Activated T-cell treated with anti-CD3 and anti-CD28 coated beads for 4 hours (primary cell): ENCODE data around the gene PTK6.
A peak's percentile ranks its signal among the peaks of the same experiment; 100 is the strongest.

ENCODE experiments used
- DNase-seq: peaks from one replicate; pipeline ENCODE4 v3.0.0-alpha.2; 2020

PTK6 gene

GRCh38 chr20:63502671-63503172, 34.5 kb downstream of the PTK6 start:
- DNase-seq, result no peak

- no peak for DNase-seq
Observed at GRCh38 chr20:63501818-63502670, 35.1 kb downstream of the PTK6 start.

DNA sequence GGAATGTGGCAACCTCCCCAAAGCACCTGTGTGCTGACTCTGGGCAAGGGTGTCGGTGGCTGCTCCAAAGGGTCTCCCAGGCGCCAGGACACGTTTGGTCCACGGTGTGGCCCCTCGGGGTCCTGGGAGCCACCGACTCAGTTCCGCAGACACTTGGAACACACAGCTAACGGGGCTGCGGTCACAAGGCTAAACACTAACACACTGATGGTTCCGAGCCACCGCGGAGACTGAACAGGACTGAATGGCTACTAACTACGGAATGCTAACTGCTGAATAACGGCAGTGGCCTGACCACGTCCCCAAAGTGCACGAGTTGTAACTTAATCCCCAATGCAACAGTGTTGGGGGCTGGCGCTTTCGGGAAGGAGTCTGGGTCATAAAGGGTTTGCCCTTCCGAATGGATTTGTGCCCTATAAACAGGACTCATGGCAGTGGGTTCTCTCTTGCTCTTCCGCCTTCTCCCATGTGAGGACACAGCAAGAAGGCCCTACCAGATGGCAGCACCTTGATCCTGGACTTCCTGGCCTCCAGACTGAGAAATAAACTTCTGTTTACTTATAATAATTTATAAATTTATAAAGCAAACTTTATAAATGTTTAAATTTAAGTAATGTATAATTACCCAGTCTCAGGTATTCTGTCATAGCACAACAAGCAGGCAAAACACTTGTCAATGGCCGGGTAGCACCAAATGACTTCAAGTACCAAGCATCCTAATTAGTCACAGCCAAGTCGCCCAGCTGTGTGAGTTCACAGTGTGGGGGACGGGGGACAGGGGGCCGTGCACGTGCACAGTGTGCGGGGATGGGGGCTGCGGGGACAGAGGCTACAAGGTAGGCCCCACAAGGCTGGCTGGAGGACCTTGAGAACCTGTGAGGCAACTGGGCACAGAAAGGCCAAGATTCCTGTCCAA, 36.0 kb downstream of the PTK6 start:
- DNase-seq, result no peak

GRCh38 chr20:63500151-63500901, 36.9 kb downstream of the PTK6 start:
- no peak for DNase-seq

DNA sequence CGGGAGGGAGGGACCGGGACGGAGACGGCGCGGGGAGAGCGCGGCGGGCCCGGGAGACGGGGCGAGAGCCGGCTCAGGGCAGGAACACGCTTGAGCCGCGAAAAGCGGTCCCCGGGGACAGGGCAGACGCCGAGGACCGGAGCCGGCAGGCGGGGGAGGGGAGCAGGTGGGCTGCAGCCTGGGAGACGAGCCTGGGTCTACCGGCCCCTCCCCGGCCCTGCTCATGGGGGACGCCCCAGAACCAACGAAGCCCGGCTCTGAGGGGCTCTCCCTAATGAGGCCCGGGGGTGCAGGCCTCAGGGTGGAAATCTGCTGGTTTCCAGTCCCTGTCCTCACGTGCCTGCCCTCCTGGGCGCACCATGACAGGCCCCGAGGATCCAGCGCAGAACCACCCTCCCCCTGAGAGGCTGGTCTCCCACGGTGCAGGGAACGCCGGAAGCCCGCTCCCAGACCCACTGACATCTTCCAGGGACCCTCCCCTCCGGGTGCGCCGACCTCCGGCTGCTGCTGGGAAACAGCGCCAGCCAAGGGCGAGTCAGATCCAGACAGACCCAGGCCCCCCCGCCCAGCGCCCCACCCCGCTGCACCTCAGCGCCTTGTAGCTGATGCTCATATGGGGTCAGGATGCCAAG, 37.7 kb downstream of the PTK6 start:
- DNase-seq, result no peak

DNA sequence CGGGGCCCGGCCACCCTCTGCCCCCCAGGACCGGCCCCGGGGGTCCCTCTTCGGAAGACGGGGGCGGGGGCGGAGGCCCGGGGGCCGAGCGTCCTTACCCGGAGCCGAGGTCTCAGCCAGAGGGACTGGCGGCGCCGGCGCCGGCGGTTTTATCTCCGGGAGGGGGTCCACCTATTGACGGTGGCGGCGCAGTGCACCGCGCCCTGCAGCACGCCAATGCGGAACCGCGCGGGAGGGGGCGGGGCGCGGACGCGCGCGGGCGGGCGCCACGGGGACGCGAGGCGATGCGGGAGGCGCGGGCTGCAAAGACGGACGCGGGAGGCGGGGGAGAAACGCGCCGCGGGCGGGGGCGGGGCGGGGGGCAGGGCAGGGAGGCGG, 38.2 kb downstream of the PTK6 start, which contains the start of gene EEF1A2:
Gene EEF1A2 (minus strand): TSS at position 124 of the 378 bp plus-strand sequence. CDS start 1,320 bp downstream, outside the sequence.
- DNase-seq, result peak; percentile 19

DNA sequence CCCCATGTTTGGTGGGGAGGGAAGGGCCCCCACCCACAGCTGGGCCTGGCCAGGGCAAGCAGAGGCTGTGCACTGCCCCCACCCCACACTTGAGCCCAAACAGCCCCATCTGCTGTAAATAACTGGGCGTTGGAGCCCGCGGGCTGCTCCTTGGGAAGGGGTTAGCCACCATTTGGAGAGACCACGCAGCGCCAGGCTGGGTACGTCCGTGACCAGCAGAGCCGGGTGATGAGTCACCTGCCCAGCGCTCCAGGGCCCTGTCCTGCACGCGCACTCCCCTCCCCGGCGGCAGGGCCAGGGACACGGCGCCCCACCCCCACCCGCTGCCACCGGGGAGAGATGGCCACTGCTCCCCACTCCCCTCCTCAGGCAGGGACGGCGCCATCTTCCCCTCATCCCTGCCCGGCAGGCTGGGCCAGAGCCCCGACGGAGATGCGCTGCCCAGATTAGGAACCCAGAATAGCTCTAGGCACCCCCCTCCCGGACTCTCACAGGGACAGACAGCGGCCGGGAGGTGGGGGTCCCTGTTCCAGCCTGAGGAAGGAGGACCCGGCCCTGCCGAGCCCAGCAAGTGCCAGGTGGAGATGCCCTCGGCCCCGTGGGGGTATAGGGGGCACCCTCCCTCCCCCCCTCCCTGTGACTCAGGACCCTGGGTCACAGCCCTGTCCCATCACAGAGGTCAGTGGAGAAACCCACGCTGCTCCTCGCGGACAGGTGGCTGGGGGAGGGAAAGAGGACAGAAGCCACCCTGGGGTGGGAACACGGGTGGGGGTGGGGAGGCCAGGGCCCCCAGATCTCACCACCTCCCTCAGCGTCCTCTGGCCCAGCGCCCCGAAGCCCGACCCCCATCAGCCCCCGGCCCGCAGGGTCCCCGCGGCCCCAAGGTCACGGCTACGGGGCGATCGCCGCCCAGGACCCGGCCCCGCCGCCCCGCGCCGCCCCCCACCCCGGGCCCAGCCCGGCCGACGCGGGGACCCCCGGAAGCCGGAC, 38.9 kb downstream of the PTK6 start:
- no peak for DNase-seq

DNA sequence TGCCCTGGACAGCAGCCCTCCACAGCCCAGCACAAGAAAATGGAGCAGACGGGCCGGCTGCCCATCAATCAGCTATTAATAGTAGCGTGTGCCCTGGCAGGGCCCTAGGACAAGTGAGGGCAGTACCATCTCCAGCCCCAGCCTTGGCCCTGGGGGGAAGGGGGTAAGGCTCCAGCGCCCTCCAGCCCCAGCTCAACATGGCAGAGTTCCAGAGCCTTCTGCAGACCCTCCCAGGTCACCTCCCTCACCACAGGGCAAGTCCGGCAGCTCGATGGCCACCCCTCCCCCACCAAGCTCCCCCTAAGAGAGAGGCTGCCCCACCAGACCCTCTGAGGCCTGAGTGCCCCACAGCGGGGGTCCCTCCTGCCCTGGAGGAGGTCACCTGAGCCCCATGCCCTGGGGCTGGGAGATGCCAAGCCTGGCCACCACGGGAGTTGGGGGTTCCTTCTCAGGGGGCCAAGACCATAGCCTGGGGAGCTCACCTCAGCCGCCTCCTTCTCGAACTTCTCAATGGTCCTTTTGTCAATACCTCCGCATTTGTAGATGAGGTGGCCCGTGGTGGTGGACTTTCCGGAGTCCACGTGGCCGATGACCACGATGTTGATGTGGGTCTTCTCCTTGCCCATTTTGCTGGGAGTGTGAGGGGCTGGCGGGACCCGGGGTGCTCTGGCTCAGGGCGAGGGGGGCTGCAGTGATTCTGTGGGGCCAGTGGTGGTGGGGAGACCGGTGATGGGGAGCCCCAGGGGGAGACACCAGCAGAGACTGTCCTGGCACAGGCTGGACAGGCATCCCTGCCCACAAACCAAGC, 39.8 kb downstream of the PTK6 start:
- DNase-seq, result no peak

GRCh38 chr20:63496596-63497120, 40.5 kb downstream of the PTK6 start:
- no peak for DNase-seq

DNA sequence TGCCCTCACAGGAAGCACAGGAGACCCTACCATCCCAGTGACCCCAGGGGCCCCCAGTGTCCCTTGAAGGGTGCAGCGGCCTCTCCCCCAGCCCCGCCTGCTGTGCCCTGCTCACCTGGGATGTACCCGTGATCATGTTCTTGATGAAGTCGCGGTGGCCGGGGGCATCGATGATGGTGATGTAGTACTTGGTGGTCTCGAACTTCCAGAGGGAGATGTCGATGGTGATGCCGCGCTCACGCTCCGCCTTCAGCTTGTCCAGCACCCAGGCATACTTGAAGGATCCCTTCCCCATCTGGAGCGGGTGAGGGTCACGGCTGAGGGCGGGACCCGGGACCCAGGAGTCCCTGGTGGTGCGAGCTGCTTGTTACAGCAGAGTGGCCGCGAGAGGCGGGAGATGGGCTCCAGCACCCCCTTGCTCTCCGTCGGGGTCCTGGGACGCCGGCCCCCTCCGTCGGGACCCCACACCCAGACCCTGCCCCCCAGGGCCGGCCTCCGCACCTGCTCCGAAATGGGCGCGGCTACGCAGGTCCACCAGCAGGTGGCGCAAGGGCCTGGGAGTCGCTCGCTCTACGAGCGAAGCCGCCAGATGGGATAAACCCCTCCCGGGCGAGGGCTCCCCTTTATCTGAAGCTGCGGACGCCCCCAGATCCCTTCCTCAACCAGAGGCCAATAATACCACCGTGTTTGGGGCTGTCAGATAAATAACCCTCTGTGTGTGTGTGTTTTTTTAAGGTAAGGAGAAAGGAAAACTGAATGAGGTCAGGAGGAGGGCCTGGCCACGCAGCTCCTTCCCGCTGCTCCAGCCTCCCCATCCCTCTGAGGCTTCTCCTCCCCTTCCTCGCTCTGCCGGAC, 41.2 kb downstream of the PTK6 start:
- DNase-seq, result peak; percentile 71

DNA sequence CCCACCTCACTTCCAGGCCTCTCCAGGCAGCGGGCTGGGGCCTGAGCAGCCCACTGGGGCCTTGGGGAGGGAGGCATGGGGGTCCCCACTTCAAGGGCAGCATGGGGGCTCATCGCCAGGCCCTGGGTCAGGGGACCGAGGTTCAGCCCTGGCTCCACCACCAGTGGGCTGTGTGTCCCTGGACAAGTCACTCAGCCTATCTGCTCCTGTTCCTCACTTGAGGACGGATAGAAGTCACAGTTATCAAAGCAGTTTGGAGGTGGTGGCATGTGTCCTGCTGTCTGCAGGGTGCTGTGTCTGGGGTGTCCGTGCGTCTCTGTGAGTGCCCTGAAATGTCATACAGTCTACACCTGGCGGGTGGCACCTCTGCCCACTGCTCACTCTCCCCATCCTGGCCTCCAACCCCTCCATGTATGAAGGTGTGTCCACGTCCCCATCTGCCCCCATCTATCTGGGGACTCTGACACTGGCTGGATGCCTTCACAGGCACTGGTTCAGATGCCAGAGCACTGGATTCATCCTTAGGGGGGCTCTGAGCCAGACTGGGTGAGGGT, 41.9 kb downstream of the PTK6 start:
- DNase-seq, result no peak

DNA sequence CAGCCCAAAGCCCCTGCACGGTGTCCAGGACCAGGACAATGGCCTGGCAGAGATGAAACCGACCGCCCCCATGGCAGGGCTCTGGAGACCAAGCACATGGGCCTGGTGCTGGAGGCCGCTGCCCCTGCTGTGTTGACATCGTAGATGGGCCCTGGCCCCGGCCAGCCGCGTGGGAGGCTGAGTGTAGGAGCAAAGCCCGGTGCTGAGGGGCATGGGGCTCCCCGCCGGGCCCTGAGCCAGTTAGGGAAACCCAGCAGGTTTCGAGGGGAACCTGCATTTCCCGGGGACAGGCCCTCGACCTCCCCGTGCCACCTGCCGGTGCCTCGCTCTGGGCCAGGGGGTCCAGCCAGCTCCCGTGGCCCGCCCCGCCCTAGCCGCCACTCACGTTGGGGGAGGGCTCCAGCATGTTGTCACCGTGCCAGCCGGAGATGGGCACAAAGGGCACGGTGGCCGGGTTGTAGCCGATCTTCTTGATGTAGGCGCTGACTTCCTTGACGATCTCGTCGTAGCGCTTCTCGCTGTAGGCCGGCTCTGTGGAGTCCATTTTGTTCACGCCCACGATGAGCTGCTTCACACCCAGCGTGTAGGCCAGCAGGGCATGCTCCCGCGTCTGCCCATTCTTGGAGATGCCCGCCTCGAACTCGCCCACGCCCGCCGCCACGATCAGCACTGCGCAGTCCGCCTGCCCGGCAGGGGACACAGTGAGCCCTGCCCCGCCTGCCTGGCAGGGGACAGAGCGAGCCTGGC, 42.6 kb downstream of the PTK6 start:
- DNase-seq, result no peak

- no peak for DNase-seq
Observed at GRCh38 chr20:63494084-63494419, 43.1 kb downstream of the PTK6 start.

DNA sequence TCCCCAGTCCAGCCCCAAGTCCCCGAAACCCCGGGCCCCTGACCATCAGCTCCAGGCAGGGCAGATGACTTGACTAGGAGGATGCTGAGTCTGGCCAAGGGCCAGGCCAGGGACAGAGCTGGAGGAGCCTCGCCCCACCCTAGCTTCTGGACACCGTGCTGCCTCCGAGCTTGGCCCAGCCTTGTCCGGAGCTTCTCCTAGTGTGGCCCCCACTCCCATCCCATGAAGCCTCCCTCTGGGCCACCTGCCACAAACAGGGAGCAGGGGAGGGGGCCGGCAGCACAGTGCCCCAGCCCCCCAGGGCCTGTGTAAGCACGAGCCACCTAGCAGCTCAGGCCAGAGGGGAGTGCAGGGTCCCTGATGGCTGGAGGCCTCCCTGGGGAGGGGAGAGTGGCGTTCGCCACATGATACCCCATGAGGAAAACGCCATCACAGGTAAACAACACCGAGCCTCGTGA, 43.6 kb downstream of the PTK6 start:
- DNase-seq, result no peak

DNA sequence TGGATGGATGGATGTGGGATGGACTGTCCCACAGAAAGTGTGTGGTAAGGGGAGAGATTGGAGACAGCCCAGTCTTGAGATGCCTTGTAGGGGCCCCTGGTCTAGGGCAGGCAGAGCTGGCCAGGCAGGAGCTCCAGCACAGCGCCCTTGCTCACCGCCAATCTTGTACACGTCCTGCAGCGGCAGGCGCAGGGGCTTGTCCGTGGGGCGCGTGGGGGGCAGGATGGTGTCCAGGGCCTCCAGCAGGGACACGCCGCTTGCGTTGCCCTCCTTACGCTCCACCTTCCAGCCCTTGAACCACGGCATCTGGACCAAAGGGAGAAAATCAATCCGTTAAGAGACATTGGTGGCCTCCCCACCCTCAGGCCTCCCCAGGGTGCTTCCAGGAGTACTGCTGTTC, 44.2 kb downstream of the PTK6 start:
- no peak for DNase-seq

GRCh38 chr20:63492518-63492917, 44.7 kb downstream of the PTK6 start:
- no peak for DNase-seq

DNA sequence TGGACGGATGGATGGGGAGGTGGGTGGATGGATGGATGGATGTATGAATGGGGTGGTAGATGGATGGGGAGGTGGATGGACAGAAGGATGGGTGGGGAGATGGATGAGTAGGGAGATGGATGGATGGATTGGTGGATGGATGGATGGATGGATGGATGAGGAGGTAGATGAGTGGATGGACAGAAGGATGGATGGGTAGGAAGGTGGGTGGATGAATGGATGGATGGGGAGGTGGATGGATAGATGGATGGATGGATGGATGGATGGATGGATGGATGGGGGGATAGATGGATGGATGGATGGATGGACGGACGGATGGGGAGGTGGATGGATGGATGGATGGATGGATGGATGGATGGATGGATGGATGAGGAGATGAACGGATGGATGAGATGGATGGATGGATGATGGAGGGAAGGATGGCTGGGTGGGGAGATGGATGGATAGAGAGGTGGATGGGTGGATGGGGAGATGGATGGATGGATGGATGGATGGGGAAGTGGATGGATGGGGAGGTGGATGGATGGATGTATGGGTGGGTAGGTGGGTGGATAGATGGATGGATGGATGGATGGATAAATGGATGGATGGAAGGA, 45.4 kb downstream of the PTK6 start:
- no peak for DNase-seq
